A673 (cell line): ENCODE measurements around the gene STOML1.

Source experiments
- CTCF ChIP-seq: fragments of 300-800, 200-600 bp; sonication (generic); conservative IDR thresholded peaks from 2 replicates; pipeline ENCODE4 v1.5.1; 2017; ENCODE audit warnings: low read depth, mild to moderate bottlenecking, antibody characterized with exemption, low read length, moderate library complexity, mixed read lengths
- EZH2 ChIP-seq: fragments of 200-600 bp; sonication (generic); IDR thresholded peaks from 2 replicates; pipeline ENCODE4 v1.6.1; 2017; ENCODE audit warnings: borderline replicate concordance, low read depth, mild to moderate bottlenecking, mixed read lengths, antibody characterized with exemption, low read length; ENCODE audit not compliant: poor library complexity, severe bottlenecking

DNA sequence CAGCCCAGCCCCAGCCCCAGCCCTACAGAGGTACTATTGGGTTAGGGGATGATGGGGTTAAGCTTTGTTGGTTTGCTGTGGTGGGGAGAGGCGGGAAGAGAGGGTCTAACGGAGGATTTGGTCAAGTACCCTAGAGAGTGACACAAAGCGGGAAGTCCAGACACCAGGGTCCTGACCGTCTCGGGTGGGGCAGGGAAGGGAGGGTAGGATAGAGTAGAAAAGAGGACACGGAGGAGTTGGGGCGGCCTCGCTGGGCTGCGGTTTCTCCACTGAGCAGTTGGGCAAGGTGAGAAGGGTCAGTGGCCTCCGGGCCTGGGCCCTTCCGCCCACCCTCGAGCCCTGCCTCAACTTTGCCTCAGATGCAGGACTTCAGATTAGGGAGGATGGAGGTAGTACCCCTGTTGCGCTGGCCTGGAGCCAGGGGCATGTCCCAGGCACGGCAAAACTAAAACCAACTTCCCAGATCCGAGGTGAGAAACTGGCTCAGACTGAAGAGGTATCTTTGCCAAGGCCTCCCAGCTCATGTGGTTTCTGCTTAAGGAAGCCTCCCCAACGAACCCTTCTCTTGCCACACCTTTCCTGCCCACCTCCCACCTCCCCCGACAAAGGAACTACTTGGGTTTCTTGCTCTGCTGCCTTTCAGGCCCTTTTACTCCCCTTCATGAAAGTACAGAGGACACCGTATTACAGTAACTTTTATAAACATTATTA, 3.0 kb upstream of the STOML1 start:
- TF ChIP-seq CTCF = no peak
- no peak for TF ChIP-seq EZH2
